ENCODE data around the gene NENF. TPM values are rescaled to one million over a fixed set of nuclear protein-coding genes. Genes with fewer than 3 reads are reported as not detected.

Gene NENF
- total RNA-seq, 3 donors from 2014 or later = 30.6 to 43.0 (median 32.5) TPM

DNA sequence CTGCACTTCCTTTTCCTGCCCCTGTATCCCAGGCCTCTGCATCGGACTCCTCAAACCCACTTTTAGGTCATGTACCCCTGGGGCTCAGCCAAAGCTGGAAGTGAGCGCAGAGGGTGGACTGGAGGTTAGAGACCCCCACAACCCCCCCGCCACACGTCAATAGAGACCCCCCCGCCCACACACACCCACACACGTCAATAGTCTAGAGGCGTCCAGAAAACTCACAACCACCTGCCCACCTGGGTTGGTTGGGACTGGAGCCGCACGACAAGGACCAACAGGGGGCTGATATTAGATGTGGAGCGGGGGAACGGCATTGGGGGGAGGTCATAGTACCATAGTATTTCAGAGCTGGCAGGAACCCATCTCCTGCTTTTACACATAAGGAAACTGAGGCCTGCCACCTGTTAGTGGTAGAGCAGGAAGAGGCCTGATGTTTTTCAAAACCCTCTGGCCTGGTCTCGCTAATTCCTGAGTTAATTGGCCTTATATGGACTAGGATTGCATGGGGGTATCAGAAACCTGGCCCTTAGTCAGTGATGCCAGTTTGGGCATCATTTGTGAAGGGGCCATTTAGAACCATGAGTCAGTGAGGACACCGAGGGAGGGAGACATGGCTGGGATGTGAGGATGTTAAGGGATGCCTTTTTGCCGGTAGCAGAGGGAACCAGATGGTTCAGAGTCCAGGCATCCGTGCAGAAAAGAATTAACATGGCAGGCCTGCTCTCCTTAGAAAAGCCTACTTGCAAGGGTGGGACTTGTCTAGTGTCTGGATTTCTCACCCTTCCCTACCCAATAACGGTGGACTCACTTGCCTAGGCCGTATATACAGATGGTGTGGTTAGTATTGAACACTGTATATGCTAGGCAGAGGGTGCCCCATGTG, 1.1 kb downstream of the NENF start:
- DNase-seq (peak in 1 of 3 donors; percentile 16), ATAC-seq (no peak)
- TF ChIP-seq, protein P1, sequence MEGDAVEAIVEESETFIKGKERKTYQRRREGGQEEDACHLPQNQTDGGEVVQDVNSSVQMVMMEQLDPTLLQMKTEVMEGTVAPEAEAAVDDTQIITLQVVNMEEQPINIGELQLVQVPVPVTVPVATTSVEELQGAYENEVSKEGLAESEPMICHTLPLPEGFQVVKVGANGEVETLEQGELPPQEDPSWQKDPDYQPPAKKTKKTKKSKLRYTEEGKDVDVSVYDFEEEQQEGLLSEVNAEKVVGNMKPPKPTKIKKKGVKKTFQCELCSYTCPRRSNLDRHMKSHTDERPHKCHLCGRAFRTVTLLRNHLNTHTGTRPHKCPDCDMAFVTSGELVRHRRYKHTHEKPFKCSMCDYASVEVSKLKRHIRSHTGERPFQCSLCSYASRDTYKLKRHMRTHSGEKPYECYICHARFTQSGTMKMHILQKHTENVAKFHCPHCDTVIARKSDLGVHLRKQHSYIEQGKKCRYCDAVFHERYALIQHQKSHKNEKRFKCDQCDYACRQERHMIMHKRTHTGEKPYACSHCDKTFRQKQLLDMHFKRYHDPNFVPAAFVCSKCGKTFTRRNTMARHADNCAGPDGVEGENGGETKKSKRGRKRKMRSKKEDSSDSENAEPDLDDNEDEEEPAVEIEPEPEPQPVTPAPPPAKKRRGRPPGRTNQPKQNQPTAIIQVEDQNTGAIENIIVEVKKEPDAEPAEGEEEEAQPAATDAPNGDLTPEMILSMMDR (IDR thresholded peaks at IDR 0.05) = no peak
- Histone ChIP-seq H3K36me3 (ENCODE audit: low read depth) (no peaks in the 10 kb centered on the region), H3K9me3 (no peaks in the 10 kb centered on the region), H3K4me1 (ENCODE audit: low read depth) (peaks cover 14% of the 10 kb centered on the region), H3K4me3 (no peak overlapping the region)
- intact Hi-C loops (cut with DNase I, micrococcal nuclease) = no loop called here

DNA sequence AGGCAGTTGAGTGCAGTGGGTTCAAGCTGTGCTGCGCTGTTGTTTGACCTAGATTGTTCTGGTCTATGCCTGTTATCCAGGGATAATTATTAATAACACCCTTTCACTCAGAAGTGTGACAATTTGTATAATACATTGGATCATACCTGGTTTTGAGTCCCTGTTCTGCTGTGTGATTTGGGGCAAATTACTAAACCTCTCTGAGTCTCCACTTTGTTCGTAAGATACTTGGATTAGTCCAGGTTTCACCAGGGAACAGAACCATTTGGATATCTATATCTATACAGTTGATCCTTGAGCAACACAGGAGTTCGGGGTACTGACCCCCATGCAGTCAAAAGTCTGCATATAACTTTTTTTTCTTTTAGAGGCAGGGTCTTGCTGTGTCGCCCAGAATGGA, 2.3 kb downstream of the NENF start:
- intact Hi-C loops (cut with DNase I, micrococcal nuclease) = no loop called here
- DNase-seq (no peak), ATAC-seq (no peak)
- Histone ChIP-seq H3K4me3 (no peak overlapping the region), H3K9me3 (no peaks in the 10 kb centered on the region), H3K4me1 (ENCODE audit: low read depth) (peaks cover 14% of the 10 kb centered on the region), H3K36me3 (ENCODE audit: low read depth) (no peaks in the 10 kb centered on the region)
- TF ChIP-seq, protein P1 (IDR thresholded peaks at IDR 0.05) = no peak

DNA sequence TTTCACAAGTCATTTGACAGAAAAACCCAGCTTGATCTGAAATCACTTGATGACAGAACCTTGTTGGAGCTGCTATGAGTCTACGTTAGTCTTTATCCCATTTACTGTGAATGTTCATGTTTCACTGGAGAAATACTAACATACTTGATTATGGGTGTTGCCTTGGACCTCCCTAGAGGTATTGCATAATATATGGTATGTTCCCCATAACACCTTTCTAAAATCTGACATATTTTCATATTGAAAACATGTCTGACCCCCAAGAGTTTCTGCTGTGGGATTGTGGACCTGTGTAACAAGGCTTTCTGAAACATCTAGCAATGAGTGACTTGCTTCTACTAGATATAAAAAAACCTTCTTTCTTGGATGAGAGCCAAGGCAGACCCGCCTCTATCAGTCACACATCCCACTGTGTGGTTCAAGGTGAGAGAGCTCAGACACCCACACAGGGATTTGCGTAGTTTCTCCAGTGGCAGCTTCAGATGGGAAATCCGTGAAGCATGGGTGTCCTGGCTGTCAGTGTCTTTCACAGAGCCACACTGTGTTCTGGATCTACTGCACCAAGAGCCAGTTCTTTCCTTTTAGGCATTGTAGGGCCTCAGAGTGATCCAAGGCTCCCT, 4.6 kb downstream of the NENF start:
- intact Hi-C loops (cut with DNase I, micrococcal nuclease) = no loop called here
- Histone ChIP-seq H3K9me3 (no peaks in the 10 kb centered on the region), H3K4me1 (ENCODE audit: low read depth) (peaks cover 2% of the 10 kb centered on the region), H3K36me3 (ENCODE audit: low read depth) (no peaks in the 10 kb centered on the region), H3K4me3 (no peak overlapping the region)
- no peak for ATAC-seq
- TF ChIP-seq, protein P1 (IDR thresholded peaks at IDR 0.05) = no peak
- DNase-seq = no peak

DNA sequence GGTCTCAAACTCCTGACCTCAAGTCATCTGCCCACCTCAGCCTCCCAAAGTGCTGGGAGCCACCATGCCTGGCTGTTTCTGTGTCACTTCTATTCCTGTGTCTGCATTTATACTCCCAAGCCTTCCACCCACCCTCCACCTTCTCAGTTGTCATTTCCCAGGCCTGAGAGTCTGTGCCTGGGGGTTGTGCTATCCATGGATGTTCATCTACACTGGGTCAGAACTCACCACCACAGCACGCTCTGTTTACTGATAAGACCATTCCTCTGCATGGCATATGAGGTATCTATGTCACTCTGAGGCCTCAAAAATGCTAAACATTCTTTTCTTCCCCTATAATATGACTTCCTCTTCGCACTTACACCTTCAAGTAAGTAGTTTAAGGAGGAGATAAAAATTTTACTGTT, 6.1 kb downstream of the NENF start:
- Histone ChIP-seq H3K4me3 (no peak overlapping the region), H3K9me3 (no peaks in the 10 kb centered on the region), H3K4me1 (ENCODE audit: low read depth) (no peaks in the 10 kb centered on the region), H3K36me3 (ENCODE audit: low read depth) (no peaks in the 10 kb centered on the region)
- DNase-seq (no peak), ATAC-seq (no peak)
- intact Hi-C loops (cut with DNase I, micrococcal nuclease) = no loop called here
- TF ChIP-seq, protein P1 (IDR thresholded peaks at IDR 0.05) = no peak

- H3K4me1 ChIP-seq (ENCODE audit: low read depth) = no peaks in the 10 kb centered on the region
- DNase-seq (no peak), ATAC-seq (no peak)
- no peak overlapping the region for H3K4me3 ChIP-seq
- intact Hi-C loops (cut with DNase I, micrococcal nuclease) = no loop called here
- no peaks in the 10 kb centered on the region for H3K9me3 ChIP-seq
- H3K36me3 ChIP-seq (ENCODE audit: low read depth) = no peaks in the 10 kb centered on the region
- TF ChIP-seq, protein P1 (IDR thresholded peaks at IDR 0.05) = no peak
Measured at GRCh38 chr1:212440419-212440818, 7.7 kb downstream of the NENF start.
